Spleen (tissue), 7 donors: Measurements from ENCODE around the gene FANCF.

Experiments
- CTCF ChIP-seq, 11 experiments: fragments of 200-600 bp in 7 of 11; fragments of 450-650 bp in 4 of 11; sonication (generic) in 4 of 11; IDR thresholded peaks in 8 of 11; conservative IDR thresholded peaks in 3 of 11; 1 replicate in 7 of 11; 2 replicates in 4 of 11; pipeline versions ENCODE4 v1.4.0 to v1.8.0; 2016 to 2021; ENCODE audit warnings: antibody characterized with exemption in 11 of 11, inconsistent platforms in 4 of 11, mild to moderate bottlenecking in 1 of 11
- POLR2A ChIP-seq, 3 donors: fragments of 450-650 bp; IDR thresholded peaks; one replicate each; pipeline ENCODE4 v1.5.1; 2017; ENCODE audit warnings: antibody characterized with exemption in 3 of 3, mild to moderate bottlenecking in 1 of 3
- POLR2AphosphoS5 ChIP-seq, 3 donors: sonication (generic); formaldehyde crosslinking; IDR thresholded peaks; one replicate each; pipeline ENCODE4 v1.5.1; 2017; ENCODE audit warnings: antibody characterized with exemption in 3 of 3
- donor health status: DM: no; HTN: no; CAD: no; lungs with moderate emphysema.
- donor health status: DM: no; HTN: no; CAD: no.
- donor health status: DM: no; HTN: no; CAD: no.

- TF ChIP-seq POLR2A (IDR thresholded peaks at IDR 0.05) (no peak), CTCF (IDR thresholded peaks at IDR 0.05 in 8 of 11, conservative IDR thresholded peaks at IDR 0.05 in 3 of 11) (no peak), POLR2AphosphoS5 (IDR thresholded peaks at IDR 0.05) (no peak)
Measured at GRCh38 chr11:22582151-22582410, 43.5 kb downstream of the FANCF start.
